AG08395 (cell line): ENCODE measurements around the gene LPA.
"Not testable (repeated sequence)": the region's sequence is repeated elsewhere in the genome, so short reads cannot be mapped to it uniquely, and the experiment has no call there.

Source experiments
- DNase-seq: peaks from one replicate; pipeline ENCODE4 v3.0.0; 2012; ENCODE audit warnings: mixed read lengths, low spot score

Gene LPA, protein sequence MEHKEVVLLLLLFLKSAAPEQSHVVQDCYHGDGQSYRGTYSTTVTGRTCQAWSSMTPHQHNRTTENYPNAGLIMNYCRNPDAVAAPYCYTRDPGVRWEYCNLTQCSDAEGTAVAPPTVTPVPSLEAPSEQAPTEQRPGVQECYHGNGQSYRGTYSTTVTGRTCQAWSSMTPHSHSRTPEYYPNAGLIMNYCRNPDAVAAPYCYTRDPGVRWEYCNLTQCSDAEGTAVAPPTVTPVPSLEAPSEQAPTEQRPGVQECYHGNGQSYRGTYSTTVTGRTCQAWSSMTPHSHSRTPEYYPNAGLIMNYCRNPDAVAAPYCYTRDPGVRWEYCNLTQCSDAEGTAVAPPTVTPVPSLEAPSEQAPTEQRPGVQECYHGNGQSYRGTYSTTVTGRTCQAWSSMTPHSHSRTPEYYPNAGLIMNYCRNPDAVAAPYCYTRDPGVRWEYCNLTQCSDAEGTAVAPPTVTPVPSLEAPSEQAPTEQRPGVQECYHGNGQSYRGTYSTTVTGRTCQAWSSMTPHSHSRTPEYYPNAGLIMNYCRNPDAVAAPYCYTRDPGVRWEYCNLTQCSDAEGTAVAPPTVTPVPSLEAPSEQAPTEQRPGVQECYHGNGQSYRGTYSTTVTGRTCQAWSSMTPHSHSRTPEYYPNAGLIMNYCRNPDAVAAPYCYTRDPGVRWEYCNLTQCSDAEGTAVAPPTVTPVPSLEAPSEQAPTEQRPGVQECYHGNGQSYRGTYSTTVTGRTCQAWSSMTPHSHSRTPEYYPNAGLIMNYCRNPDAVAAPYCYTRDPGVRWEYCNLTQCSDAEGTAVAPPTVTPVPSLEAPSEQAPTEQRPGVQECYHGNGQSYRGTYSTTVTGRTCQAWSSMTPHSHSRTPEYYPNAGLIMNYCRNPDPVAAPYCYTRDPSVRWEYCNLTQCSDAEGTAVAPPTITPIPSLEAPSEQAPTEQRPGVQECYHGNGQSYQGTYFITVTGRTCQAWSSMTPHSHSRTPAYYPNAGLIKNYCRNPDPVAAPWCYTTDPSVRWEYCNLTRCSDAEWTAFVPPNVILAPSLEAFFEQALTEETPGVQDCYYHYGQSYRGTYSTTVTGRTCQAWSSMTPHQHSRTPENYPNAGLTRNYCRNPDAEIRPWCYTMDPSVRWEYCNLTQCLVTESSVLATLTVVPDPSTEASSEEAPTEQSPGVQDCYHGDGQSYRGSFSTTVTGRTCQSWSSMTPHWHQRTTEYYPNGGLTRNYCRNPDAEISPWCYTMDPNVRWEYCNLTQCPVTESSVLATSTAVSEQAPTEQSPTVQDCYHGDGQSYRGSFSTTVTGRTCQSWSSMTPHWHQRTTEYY (N-terminal part only)

DNA sequence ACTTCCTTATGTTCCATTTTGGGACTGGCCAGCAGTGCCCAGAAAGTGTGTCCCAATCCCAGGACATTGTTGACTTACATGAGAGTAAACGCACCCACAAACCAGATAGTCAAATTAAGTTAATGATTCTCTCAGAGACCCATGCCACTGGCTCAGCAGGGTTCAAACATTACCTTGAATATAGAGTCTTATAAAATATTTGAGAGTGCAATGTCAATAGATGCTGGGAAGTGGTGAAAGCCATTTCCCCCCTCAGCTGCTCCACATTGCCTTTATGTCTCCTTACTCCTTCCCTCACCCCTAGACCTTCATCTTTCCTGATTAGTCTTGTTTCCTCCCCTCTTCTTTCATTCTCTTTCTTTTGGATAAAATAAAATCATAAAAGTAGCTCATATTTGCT lies at the start of gene LPA:
LPA (minus strand) TSS at position 78 of the 400 bp plus-strand sequence; CDS start at position 17, 61 bp downstream.
- not testable (repeated sequence) for DNase-seq

DNA sequence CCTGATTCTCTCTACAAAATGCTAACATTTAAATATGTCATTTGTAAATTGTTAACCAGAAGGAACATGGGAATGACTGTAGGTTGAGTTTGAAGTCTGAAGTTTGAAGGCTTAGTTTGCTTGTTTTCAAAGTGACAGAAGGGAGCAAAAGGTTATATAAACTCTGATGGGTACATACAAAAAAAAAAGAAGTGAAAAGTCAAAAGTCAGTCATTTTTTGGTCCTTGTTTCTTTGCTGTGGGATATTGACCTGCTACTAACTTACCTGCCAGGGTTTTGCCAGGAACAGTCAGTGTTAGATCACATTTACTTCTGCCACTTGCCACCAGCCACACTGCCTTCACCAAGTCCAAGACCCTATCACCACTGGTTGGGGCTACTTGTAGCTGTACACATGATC lies 44.9 kb upstream of the LPA start:
- not testable (repeated sequence) for DNase-seq

DNA sequence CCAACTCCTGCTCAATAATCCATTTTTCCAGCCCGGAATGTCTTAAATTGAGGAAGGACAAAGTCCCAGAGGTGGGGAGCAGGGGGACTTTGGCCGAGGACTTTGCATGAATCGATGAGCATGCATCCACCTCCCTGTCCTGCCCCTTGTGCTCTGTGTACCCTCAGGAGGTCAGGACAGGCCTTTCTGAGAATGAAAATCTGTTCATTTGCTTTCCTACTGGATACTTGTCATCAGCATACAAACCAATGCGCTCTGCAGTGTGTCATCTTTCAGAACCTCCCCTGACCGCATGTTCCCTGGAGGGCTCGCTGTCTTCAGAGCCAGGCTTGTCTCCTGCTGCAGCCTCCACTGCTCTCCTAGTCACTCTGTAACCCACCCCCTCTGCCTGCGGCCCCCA lies 40.6 kb upstream of the LPA start:
- DNase-seq = not testable (repeated sequence)

DNA sequence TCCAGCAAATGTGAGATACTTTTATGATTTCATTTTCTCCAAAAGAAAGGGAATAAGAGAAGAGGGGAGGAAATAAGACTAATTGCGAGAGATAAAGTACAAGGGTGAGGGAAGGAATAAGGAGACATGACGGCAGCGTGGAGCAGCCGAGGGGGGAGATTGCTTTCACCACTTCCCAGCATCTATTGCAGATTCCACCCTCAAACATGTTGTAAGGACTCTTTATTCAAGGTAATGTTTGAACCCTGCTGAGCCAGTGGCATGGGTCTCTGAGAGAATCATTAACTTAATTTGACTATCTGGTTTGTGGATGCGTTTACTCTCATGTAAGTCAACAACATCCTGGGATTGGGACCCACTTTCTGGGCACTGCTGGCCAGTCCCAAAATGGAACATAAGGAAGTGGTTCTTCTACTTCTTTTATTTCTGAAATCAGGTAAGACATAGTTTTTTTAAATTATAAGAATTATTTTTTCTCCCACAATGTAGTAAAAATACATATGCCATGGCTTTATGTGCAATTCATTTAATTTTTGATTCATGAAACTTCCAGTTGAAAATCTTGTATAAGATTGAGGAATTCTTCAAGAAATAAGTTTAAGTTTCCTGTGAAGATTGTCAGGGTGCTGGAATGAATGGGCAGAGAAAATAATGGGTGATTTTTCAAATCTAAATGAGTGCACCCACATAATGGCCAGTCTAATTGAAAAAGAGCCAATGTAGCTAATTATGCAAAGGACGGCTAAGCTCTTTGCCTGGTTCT lies 38.0 kb upstream of the LPA start, which contains the start of gene PLG:
PLG (plus strand) TSS at position 327 of the 763 bp plus-strand sequence; CDS start at position 388, 61 bp downstream.
- not testable (repeated sequence) for DNase-seq

DNA sequence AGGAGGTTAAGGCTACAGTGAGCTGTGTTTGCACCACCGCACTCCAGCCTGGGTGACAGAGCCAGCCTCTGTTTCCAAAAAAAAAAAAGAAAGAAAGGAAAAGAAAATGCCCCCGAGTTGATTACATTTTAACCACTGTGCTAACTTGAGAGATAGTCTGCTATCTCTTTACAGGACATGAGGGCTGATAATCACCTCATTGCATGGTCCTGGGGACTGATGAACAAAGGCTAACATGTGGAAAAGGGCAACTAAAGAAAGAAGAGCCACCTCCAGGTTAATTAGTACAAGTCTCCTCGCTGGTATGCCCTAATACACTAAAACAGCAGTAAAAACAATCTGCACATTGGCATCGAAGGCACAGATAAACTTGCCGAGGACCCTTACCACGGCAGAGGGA lies 33.8 kb upstream of the LPA start:
- no peak for DNase-seq

DNA sequence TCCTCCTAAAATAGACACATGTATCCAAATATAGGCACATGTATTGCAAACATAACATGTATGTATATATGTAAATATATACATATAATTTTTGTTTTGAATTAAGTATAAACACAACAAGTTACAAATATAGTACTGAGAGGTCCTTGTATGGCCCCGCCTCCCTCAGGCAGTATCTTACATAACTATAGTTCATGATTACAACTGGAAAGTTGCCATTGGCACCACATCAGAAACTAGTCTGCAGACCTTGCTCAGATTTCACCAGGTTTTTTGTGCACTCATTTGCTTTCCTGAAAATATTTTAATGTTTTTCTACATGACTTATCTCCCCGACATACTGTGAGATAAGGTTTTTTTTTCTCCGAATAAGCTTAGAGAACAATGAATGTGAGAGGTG lies 32.8 kb upstream of the LPA start:
- not testable (repeated sequence) for DNase-seq

DNA sequence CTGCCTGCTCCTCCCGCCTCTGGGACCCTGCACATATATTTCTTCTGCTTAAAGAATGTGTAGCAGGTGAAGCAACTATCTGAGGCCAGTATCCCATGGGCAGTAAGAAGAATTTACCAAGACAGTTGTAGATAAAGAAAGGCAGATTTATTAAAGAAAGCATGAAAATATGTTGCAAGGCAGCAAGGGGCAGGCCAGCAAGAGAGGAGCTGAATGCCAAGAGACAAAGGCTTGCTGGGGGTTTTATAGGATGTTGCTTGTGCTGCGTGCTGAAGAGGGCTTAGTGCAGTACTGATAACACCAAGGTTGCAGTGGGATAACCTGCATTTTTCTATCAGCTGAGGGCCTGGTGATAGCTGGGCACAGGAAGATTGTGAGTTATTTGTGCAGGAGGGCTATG lies 31.5 kb upstream of the LPA start:
- not testable (repeated sequence) for DNase-seq

DNA sequence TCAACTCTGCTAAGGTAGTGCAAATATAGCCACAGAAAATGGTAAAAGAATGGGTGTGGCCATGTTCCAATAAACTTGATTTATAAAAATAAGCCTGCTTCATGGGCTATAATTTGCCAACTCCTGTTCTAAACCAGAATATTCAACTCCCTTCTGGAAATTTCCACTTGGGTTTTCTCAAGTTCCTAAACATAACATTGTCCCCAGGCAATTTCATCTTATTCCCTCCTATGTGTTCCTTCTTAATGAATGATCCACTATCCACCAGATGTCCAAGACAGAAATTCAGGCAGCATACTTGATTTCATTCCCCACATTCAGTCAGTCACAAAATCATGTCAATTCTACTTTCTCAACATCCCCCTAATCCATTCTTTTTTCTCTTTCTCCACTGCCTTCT lies 30.9 kb upstream of the LPA start:
- DNase-seq = not testable (repeated sequence)

DNA sequence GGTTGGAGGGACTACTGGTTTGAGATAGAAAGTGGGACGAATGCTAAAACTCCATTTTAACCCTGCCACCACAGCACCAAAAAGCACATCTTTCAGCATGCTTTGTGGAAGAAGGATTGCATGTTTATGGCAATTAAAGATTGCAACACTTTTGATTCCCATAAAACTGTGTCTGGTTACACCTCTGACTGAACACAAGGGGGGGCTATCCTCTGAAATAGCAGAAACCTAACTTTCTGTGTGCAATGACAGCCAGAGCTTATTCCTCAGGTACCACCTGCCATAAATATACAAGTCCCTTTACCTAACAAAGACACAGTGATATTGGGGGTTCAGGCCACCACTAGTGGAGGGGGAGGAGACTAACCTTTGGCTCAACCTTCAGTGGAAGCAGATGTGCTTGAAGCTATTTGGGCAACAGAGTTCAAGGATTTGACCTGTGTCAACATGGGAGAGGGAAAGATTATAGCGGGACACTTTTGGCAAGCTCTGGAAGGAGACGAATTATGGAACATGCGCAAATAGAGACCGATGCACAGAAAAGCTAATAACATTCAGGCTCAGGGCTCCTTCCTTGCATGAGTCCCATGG lies 28.4 kb upstream of the LPA start:
- DNase-seq = no peak

DNA sequence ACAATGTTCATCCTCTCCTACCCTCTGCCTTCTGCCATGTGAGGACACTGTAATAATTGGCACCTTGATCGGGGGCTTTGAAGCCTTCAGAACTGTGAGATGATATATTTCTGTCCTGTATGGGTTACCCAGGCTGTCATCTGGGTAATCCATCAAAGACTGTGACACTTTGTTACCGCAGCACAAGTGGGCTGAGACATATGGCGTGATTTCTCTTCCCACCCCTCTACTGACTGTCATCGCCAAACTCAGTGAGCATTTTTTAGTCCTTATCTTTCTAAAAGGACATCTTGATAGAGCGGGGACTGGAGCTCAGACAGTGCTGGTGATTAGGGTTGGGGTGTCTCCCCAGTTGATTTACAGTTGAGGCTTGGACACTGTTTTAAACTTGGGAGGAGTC lies 27.5 kb upstream of the LPA start:
- no peak for DNase-seq

DNA sequence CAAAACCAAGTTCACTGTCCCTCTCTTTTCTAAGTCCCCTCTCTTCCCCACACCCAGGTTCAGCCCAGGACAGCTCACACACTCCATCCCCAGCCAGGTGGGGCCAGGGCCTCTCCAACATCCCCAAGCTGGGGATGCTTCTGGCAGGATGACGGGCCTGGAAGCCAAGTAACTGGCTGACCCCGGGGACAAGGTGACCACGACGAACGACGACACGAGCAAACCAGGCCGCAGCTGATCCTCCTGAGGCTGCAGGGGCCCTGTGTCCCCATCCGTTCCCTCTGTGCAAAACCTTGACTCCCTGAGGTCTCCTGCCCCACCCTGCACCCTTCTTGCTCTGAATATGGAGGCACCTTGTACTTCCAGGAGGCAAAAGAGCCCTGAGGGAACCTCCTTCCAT lies 26.4 kb upstream of the LPA start:
- DNase-seq = no peak

DNA sequence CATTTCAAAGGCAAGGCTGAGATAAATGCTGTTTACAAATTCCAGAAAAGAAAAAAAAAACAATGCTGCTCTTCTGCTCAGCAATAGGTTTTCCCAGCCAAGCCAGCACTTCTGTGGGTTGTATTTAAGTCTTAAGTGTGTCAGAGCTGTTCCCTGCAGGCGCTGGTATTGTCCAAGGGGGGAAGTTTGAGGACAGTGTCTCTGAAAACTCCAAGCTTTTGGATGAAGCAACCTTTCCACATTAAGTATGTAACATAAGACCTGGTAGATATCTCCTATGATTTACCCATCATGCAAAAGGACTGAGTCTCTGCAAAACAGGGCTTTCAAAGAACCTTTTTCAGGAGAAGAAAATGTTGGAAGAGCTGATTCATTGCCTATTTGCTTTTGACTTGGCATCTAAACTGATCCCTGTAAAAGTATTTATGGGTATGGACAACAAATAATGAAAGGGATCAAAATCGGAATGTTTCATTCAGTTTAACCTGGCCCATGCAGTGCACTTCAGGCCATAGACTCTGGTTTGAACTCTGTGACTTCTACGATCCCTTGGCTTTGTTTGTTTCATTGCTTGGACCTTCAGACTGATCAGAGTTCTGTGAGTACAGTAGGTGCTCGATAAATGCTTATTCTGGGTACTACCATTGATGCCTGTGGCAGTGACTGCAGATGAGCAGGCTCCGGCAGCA lies 21.8 kb upstream of the LPA start:
- DNase-seq = no peak

DNA sequence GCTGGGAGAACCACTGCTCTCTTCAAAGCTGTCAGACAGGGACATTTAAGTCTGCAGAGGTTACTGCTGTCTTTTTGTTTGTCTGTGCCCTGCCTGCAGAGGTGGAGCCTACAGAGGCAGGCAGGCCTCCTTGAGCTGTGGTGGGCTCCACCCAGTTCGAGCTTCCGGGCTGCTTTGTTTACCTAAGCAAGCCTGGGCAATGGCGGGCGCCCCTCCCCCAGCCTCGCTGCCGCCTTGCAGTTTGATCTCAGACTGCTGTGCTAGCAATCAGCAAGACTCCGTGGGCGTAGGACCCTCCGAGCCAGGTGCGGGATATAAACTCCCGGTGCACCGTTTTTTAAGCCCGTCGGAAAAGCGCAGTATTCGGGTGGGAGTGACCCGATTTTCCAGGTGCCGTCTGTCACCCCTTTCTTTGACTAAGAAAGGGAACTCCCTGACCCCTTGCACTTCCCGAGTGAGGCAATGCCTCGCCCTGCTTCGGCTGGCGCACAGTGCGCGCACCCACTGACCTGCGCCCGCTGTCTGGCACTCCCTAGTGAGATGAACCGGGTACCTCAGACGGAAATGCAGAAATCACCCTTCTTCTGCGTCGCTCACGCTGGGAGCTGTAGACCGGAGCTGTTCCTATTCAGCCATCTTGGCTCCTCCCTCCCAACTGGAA lies 21.2 kb upstream of the LPA start:
- not testable (repeated sequence) for DNase-seq

DNA sequence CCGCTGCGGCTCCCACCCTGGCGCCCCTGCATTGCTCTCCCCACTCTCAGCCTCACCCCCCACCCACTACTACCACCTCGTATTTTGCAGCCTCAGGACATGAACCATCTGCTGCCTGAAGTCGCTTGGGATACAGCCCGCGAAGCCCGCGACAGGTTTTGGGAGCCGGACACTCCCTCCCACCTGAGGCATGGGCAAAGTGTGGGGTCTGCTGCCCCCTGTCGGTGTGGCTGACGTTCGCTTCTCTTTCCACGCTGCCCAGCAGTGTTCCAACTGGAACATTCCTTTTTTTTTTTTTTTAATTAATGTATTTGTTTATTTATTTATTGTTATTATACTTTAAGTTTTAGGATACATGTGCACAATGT lies 15.3 kb upstream of the LPA start:
- DNase-seq = no peak

DNA sequence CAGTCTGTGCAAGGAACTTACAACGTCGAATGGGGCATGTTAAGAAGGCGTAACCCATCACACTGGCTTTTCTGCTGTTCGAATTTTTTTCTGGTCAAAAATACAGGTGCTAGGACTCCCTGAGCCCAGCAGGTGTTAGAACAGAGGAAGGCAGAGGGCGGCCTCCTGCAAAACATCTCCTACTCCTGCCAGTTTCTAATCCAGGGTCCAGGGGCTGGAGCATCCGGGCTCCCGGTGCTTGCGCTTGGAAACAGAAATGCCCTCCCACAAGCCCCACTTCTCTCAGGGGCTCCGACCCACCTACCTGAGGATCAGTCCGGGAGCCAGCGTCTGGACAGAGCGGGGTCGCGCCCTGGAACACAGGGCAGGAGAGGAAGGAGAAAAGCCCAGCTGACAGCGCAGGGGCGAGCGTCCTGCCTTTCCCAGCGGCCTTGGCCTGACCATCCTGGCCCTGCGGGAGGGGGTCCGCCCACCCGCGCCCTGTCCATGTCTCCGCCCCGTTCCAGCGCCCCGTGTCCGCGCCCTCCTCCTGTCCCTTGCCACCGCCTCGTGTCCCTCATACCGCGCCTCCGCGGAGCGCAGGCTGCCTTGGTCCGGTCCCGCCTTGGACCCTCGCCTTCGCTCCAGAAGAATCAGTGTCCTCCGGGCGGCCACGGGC lies 14.8 kb upstream of the LPA start:
- DNase-seq = no peak

DNA sequence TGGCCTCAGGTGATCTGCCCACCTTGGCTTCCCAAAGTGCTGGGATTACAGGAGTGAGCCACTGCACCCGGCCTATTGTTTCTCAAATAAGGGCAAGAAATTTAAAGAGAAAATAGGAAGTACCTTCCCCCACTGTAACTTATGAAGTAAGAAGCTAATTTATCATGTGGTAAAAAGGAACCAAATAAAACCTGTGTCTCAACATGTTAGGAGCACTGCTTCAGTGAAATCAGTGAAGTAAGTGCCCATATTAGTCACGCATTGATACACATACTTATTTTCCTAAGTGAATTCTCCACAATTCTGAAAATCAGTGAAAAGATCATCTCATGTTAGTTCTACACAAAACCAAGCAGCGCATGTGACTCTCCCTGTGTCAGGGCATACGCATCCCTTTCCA lies 14.2 kb upstream of the LPA start:
- DNase-seq = no peak

DNA sequence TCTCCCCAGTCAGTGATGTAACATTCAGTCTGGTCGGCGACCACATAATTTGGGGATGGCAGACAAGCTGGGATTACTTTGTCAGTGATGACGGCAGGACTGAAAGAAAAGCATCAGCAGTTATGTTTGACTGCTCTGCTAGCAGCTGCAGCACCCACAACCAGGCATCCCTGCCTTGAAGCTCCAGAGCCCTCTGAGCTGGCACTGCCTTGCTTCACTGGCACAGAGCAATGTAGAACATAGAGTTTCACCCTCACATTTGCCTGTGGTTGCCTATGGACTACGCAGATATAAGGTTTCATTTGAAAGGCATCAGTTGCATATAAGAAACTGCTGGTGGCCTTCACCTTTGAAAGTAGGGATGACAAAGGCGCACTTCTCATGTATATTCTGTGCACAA lies 12.3 kb upstream of the LPA start:
- DNase-seq = not testable (repeated sequence)

DNA sequence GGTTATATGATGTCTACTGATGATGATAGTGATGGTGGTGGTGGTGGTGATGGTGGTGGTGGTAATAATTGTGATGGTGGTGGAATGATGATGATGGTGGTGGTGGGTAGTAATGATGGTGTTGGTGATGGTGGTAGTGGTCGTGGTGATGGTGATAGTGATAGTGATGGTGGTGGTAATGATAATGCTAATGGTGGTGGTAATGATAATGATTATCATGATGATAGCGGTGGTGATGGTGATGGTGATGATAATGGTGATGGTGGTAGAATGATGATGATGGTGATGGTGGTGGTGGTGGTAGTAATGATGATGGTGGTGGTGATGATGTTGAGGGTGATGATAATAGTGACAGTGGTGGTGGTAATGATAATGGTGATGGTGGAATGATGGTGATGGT lies 4.5 kb upstream of the LPA start:
- no peak for DNase-seq
